ENCODE data around the gene AXL. TPM values are rescaled to one million over a fixed set of nuclear protein-coding genes. Genes with fewer than 3 reads are reported as not detected.
A peak's percentile ranks its signal among the peaks of the same experiment; 100 is the strongest.
"Not testable (repeated sequence)": the region's sequence is repeated elsewhere in the genome, so short reads cannot be mapped to it uniquely, and the experiment has no call there.

AXL gene
- polyA plus RNA-seq (2013, experiment 1 of 2) = 15.2 TPM
- 17.3 TPM for polyA plus RNA-seq (2013, experiment 2 of 2)

- Histone ChIP-seq H3K4me1 (ENCODE audit: insufficient read depth, low read length) (peaks cover 11% of the 10 kb centered on the region; the same call in 1 of the 2 replicates), H3K4me3 (ENCODE audit: low read length) (peak within 1 kb of the TSS; percentile 81), H3K9ac (ENCODE audit: low read depth, low read length) (peak within 1 kb of the TSS; percentile 62), H3K27ac (ENCODE audit: low read depth, low read length) (peak within 1 kb of the TSS; percentile 82), H3K9me3 (ENCODE audit: insufficient read depth, low read depth, low read length) (no peaks in the 10 kb centered on the region), H3K36me3 (ENCODE audit: insufficient read depth, low read length) (peaks cover 16% of the 10 kb centered on the region), H3K27me3 (ENCODE audit: insufficient read depth, low read length) (no peaks in the 10 kb centered on the region)
- WGBS = 4% methylated on average over 32 of the region's 32 CpGs
Observed at GRCh38 chr19:41218615-41219507, at the start of gene AXL. Gene AXL, plus strand, starts transcription at chr19:41219223. Its CDS starts 170 bp downstream, at chr19:41219393.

DNA sequence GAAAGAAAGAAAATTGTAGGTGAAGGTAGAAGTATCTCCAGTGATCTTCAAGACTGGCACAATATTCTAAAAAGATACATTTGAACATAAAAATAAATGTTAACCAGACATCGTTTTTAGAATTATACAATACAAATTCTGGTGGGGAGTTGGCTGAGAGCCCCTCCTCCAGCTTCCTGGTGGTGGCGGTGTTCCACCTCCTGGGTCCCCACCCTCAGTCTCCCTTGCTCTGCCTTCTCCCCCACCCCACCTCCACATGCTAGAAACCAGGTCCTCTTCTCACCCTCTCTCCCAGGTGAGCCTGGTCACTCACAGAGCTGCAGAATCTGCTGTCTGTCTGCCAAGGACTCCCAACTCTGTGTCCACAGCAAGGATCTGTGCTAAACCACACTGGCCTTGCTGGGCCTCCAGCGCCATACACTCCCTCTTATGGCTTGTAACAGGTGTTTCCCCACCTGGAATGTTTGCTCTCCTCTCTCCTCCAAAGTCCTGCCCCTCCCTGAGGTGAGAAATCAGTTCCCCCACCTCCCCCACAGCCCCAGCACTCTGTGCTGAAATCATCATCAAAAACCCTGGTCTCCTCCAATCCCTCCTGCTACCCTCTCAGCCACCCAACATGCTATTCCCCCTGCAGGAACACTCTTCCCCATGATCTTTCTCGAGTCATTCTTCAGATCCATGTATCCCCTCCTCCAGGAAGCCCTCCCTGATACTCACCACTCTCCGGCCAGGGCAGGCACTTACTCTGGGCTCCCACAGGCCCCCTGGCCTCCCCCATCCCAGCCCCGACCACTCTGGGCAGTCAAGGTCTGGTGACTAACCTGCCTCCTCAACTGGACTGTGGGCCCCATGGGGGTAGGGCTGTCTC is 46.5 kb upstream of the AXL start:
- peaks cover 17% of the 10 kb centered on the region for H3K4me1 ChIP-seq (ENCODE audit: insufficient read depth, low read length)
- WGBS = 76% methylated on average over 6 of the region's 6 CpGs
- H3K4me3 ChIP-seq (ENCODE audit: low read length) = no peak overlapping the region

GRCh38 chr19:41174297-41174928 is 44.6 kb upstream of the AXL start:
- Histone ChIP-seq H3K27ac (ENCODE audit: low read depth, low read length) (no peak overlapping the region), H3K9ac (ENCODE audit: low read depth, low read length) (no peak overlapping the region), H3K4me3 (ENCODE audit: low read length) (no peak overlapping the region), H3K4me1 (ENCODE audit: insufficient read depth, low read length) (peaks cover 16% of the 10 kb centered on the region), H3K9me3 (ENCODE audit: insufficient read depth, low read depth, low read length) (0 out of 2 replicates have a peak, but pooled peaks cover 2% of the 10 kb centered on the region), H3K36me3 (ENCODE audit: insufficient read depth, low read length) (no peaks in the 10 kb centered on the region), H3K27me3 (ENCODE audit: insufficient read depth, low read length) (no peaks in the 10 kb centered on the region)
- WGBS = 92% methylated on average over 12 of the region's 15 CpGs

More for the DNA sequence above, 46.5 kb upstream of the AXL start:
- Histone ChIP-seq H3K9me3 (ENCODE audit: insufficient read depth, low read depth, low read length) (no peaks in the 10 kb centered on the region), H3K27ac (ENCODE audit: low read depth, low read length) (peak overlapping the region; percentile 13; the same call in 1 of the 2 replicates), H3K36me3 (ENCODE audit: insufficient read depth, low read length) (no peaks in the 10 kb centered on the region), H3K9ac (ENCODE audit: low read depth, low read length) (no peak overlapping the region), H3K27me3 (ENCODE audit: insufficient read depth, low read length) (no peaks in the 10 kb centered on the region)

DNA sequence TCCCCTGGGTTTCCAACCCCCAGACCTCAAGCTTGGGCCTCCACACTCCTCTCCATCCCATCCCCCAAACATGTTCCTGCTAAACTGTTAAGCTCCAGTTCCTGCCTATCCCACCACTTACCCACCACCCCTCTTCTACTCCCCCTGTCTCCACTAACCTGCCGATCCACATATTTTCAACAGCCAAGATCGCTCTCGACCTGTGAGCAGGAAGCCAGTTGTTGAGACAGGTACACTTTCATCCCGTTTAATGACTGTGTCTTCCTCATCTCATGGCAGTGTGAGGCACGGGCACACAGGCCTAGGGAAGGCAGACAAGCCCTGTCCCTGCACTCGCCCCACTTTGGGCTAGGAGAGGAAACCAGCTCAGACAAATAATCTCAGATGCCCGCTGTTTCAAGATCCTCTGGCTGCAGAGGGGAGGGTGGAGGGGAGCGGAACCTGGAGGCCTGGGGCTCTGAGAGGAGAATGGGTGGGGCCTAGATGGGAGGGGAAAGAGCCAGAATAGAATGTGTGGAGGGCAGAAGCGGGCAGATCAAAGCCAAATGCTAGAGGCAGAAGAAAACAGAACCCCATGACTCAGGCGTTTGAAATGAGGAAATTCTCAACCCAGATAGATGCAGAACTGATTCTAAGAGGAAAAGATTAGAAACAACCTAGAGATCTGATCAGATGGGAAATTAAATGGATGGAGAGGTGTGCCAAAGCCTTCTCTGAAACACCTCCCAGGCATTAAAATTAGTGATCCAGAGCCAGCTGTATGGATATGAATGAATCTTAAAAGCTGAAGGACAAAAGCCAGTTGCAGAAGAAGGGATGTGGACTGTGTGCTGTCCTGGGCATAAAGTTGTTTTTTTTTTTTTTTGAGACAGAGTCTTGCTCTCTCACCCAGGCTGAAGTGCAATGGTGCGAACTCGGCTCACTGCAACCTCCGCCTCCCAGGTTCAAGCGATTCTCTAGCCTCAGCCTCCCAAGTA is 42.9 kb upstream of the AXL start:
- H3K4me3 ChIP-seq (ENCODE audit: low read length) = peak overlapping the region; percentile 54

GRCh38 chr19:41180173-41180572 is 38.9 kb upstream of the AXL start:
- 99% methylated on average over 19 of the region's 34 CpGs for WGBS
- not testable (repeated sequence) for H3K9ac ChIP-seq (ENCODE audit: low read depth, low read length); H3K9me3 ChIP-seq (ENCODE audit: insufficient read depth, low read depth, low read length); H3K27ac ChIP-seq (ENCODE audit: low read depth, low read length); H3K27me3 ChIP-seq (ENCODE audit: insufficient read depth, low read length); H3K36me3 ChIP-seq (ENCODE audit: insufficient read depth, low read length); H3K4me3 ChIP-seq (ENCODE audit: low read length); H3K4me1 ChIP-seq (ENCODE audit: insufficient read depth, low read length)

More for the DNA sequence above, 42.9 kb upstream of the AXL start:
- Histone ChIP-seq H3K36me3 (ENCODE audit: insufficient read depth, low read length) (no peaks in the 10 kb centered on the region), H3K9me3 (ENCODE audit: insufficient read depth, low read depth, low read length) (0 out of 2 replicates have a peak, but pooled peaks cover 2% of the 10 kb centered on the region), H3K27me3 (ENCODE audit: insufficient read depth, low read length) (no peaks in the 10 kb centered on the region), H3K27ac (ENCODE audit: low read depth, low read length) (peak overlapping the region; percentile 95), H3K4me1 (ENCODE audit: insufficient read depth, low read length) (peaks cover 16% of the 10 kb centered on the region), H3K9ac (ENCODE audit: low read depth, low read length) (peak overlapping the region; percentile 82)
- WGBS = 21% methylated on average over 14 of the region's 14 CpGs

- 0 out of 2 replicates have a peak overlapping the region, but pooled peaks have one; percentile 21 for H3K9ac ChIP-seq (ENCODE audit: low read depth, low read length)
- no peaks in the 10 kb centered on the region for H3K36me3 ChIP-seq (ENCODE audit: insufficient read depth, low read length)
- WGBS = 36% methylated on average over 5 of the region's 8 CpGs
- no peaks in the 10 kb centered on the region for H3K9me3 ChIP-seq (ENCODE audit: insufficient read depth, low read depth, low read length)
- no peaks in the 10 kb centered on the region for H3K27me3 ChIP-seq (ENCODE audit: insufficient read depth, low read length)
- no peak overlapping the region for H3K4me3 ChIP-seq (ENCODE audit: low read length)
- H3K27ac ChIP-seq (ENCODE audit: low read depth, low read length) = peak overlapping the region; percentile 86; the same call in 1 of the 2 replicates
- H3K4me1 ChIP-seq (ENCODE audit: insufficient read depth, low read length) = peaks cover 29% of the 10 kb centered on the region
Observed at GRCh38 chr19:41186971-41187883, 31.8 kb upstream of the AXL start.

DNA sequence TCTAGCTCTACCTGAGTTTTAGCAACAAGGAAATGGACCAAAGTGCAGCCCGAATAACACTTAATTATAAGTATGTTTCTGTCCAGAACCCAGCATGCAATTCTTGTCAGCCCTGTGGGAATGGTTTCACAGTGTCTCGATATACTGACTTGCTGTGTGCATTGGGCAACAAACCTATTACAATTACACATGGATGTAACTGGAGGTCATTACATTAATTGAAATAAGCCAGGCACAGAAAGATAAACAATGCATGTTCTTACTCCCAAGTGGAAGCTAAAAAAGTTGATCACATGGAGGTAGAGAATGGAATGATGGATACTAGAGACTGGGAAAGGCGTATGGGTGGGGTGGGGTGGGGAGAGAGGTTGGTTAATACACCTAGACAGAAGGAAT is 31.1 kb upstream of the AXL start:
- WGBS = 96% methylated on average over 3 of the region's 3 CpGs
- Histone ChIP-seq H3K36me3 (ENCODE audit: insufficient read depth, low read length) (no peaks in the 10 kb centered on the region), H3K4me3 (ENCODE audit: low read length) (no peak overlapping the region), H3K27ac (ENCODE audit: low read depth, low read length) (peak overlapping the region; percentile 86; the same call in 1 of the 2 replicates), H3K27me3 (ENCODE audit: insufficient read depth, low read length) (no peaks in the 10 kb centered on the region), H3K9me3 (ENCODE audit: insufficient read depth, low read depth, low read length) (no peaks in the 10 kb centered on the region), H3K4me1 (ENCODE audit: insufficient read depth, low read length) (peaks cover 35% of the 10 kb centered on the region), H3K9ac (ENCODE audit: low read depth, low read length) (no peak overlapping the region)

DNA sequence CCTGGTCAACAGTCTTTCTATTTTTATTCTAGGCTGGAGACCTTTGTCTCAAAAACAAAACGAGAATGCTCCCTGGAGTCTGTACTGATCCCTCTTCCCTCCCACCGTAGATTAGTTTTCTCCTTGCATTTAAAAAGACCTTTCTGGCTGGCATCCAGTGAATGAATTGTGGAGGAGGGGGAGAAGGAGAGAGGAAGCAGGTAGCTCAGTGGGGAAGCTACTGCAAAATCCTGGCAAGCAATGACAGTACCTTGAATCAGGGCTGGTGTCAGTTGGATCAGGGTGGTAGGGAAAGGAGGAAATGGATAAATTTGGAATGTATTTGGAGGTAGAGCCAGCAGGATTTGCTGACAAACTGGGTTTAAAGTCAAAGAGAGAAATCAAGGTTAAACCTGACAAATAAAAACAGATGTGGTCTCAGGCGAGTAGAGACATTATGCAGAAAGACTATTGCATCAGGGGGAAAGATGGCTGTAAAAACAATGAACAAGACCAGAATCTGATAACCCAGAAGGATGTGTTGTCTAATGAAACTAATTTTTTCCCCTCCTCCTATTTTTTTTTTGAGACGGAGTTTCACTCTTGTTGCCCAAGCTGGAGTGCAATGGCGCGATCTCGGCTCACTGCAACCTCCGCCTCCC is 29.5 kb upstream of the AXL start:
- H3K27me3 ChIP-seq (ENCODE audit: insufficient read depth, low read length) = no peaks in the 10 kb centered on the region
- H3K36me3 ChIP-seq (ENCODE audit: insufficient read depth, low read length) = peaks cover 3% of the 10 kb centered on the region; the same call in 1 of the 2 replicates
- H3K4me1 ChIP-seq (ENCODE audit: insufficient read depth, low read length) = peaks cover 38% of the 10 kb centered on the region
- H3K27ac ChIP-seq (ENCODE audit: low read depth, low read length) = peak overlapping the region; percentile 90; the same call in 1 of the 2 replicates
- no peak overlapping the region for H3K4me3 ChIP-seq (ENCODE audit: low read length)
- no peaks in the 10 kb centered on the region for H3K9me3 ChIP-seq (ENCODE audit: insufficient read depth, low read depth, low read length)
- WGBS = 37% methylated on average over 8 of the region's 8 CpGs
- peak overlapping the region; percentile 38; the same call in 1 of the 2 replicates for H3K9ac ChIP-seq (ENCODE audit: low read depth, low read length)

Data from HUES64 (cell line).